ENCODE results near the gene CRISPLD2.
"Not testable (repeated sequence)": the region's sequence is repeated elsewhere in the genome, so short reads cannot be mapped to it uniquely, and the experiment has no call there.

The CRISPLD2 gene

DNA sequence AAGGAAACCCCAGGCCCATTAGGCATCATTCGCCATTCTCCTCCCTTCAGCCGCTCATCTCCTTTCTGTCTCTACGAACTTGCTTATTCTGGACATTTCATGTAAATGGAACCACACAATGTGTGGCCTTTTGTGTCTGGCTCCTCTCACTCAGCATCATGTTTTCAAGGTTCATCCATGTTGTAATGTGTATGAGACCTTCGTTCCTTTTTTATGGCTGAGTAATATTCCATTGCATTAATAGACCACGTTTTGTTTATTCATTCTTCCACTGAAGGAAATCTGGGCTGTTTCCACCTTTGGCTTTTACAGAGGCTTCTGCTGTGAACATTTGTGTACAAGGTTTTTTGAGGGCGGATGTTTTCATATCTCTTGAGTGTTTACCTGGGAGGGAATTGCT lies 3.2 kb downstream of the CRISPLD2 start:
- no peak for DNase-seq

DNA sequence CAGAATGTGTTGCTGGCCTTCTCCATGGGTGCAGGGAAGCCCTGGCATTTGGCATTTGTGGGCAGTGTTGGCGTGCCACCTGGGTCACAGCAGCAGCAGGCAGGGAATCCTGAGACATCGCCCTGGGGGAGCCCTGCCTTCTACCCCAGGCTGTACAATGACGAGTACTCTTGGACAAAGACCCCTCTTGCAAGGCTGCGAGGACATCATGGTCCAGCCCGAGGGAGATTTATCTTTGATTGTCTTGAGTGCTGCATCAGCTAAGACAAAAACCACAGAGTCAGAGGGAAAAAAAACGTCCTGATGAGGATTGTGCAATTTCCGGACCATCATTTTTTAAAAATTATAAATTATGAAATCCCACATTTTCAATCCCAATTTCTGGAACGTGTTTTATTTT lies 3.7 kb downstream of the CRISPLD2 start:
- DNase-seq: no peak

DNA sequence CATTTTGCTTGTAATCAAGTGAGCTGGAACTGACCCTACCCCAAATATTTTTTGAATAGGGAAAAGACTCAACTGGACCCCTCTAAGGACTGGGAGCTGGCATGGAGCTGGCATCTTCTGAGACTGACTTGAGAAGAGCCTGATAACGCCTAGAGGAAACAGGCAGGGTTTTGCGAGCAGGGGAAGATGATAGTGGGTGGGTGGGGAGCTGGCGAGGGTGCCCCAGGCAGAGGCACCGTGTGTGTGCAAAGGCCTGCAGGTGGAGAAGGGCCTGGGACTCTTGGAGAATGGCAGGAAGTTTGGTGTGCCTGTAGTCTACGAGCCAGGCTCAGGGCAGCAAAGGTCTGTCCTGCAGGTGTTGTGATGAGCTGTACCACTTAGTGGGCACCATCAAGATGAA lies 4.1 kb downstream of the CRISPLD2 start:
- no peak for DNase-seq

DNA sequence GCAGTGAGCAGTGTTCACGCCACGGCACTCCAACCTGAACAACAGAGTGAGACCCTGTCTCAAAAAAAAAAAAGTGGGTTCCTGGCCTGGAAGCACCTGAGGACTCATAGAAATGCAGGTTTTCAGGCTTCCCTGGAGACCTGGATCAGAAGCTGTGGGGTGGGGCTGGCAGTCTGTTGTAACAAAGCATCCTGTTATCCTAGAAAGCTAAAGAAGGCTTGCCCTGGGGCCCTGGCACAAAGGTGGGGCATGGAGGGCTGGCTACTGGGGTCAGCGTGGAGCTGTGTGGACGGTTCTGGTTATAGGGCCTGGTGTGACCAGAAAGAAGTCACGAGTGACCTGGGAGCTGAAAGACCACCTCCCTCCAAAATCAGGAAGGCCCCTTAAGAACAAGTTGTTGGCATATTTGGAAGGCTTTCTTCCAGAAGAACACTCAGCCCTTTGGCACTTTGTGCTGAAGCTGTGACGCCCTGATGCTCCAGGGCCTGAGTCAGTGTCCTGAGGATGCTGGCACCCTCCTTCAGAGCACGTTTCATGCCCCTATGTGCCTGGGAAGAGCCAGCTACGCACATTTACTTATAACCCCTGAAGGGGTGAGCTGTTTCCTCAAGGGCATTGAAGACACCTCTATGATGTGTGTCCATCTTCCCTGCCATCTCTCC lies 6.2 kb downstream of the CRISPLD2 start:
- no peak for DNase-seq

GRCh38 chr16:84826558-84826941 lies 6.8 kb downstream of the CRISPLD2 start:
- no peak for DNase-seq

- no peak for DNase-seq
These were observed 7.4 kb downstream of the CRISPLD2 start for GRCh38 chr16:84827131-84827574.

DNA sequence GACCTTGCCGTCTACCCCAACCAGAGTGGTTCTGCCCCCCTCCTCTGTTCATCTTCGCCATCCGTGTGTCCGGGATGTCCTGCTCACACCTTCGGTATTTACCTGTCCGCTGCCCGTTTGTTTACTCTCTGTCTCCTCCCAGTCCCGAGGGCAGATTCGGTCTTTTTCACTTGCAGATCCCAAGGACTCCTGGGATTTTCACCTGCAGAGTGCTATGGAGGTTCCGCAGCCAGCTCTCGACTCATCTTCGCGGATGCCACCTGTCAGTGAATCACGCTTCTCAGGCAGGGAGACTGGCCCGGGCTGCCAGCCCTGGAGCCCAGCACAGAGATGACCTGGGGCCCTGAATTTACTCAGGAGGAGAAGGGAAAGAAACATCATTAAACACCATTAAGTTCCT lies 8.1 kb downstream of the CRISPLD2 start:
- DNase-seq: no peak

DNA sequence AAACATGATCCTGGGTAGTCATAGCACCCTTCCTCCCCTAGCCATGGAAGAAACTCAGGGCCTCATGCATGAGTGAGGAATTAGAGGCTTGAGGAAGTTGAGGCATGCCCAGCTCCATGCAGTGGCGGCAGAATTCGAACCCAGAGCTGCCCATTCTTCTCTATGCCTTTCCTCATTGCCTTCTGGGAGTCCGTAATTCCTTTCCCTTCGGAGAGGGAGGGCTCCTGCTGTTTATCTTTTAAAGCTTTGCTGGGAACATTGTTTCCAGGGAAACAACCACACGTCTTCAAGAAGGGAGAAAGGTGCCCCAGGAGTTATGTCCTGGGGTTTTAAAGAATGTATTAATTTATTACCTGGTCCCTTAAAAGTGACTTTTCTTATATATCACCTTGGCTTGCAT lies 8.5 kb downstream of the CRISPLD2 start:
- no peak for DNase-seq

- DNase-seq: no peak
These were observed 9.6 kb downstream of the CRISPLD2 start for GRCh38 chr16:84829168-84829965.

GRCh38 chr16:84830765-84831384 lies 11.1 kb downstream of the CRISPLD2 start:
- no peak for DNase-seq

- DNase-seq: not testable (repeated sequence)
These were observed 11.9 kb downstream of the CRISPLD2 start for GRCh38 chr16:84831728-84832127.

GRCh38 chr16:84832488-84833143 lies 12.8 kb downstream of the CRISPLD2 start:
- DNase-seq: no peak

DNA sequence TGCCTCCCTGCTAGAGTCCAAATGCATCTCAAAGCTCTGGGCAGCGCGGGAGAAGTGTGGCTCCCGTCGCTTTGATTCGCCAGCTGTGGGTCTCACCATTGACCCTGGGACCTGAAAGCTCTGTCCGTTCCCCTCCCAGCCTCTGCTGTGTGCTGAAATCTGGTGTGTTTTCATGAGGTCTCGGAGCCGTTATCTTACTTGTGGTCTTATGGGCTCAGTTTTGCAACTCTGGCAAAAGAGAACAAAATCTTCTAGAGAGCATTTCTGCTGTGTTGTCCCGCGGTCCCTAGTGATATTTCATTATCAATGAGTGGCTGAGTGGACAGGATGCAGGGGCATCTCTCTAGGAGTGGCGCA lies 13.3 kb downstream of the CRISPLD2 start:
- DNase-seq: no peak

GRCh38 chr16:84833542-84834402 lies 14.0 kb downstream of the CRISPLD2 start:
- DNase-seq: no peak

DNA sequence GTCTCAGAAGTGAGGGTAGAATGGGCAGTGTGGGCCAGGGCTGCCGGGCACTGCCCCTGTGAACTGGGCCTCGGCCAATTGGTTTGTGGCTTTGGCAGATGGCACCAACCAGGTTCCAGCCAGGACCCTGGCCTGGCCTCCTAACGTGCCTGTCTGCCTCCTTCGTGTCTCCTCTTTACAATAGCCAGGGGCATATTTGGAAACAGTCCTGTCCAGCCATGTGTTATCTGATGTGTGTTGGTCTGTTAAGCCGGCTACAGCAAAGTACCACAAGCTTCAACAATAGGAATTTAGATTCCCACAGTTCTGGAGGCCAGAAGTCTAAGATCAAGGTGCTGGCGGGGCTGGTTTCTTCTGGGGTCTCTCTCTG lies 14.6 kb downstream of the CRISPLD2 start:
- DNase-seq: no peak

DNA sequence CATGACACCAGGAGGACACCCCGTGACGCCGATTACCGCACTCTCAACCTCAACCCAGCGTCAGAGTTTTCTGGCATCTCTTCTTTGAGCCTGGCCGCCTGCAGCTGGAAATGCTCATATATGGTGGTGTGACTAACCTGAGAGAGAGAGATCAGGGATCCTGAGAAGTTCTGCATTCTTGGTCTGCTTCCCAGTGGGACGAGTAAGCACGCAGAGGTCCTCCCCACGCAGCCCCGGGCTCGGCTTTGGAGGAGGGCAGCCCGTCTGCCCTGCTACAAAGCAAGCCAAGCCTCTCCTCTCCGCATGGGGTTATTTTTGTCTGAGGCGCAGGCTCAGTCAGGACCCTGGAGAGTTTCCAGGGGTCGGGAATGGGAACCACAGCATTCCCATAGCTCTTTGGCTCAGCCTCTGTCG lies 16.5 kb downstream of the CRISPLD2 start:
- DNase-seq: no peak

DNA sequence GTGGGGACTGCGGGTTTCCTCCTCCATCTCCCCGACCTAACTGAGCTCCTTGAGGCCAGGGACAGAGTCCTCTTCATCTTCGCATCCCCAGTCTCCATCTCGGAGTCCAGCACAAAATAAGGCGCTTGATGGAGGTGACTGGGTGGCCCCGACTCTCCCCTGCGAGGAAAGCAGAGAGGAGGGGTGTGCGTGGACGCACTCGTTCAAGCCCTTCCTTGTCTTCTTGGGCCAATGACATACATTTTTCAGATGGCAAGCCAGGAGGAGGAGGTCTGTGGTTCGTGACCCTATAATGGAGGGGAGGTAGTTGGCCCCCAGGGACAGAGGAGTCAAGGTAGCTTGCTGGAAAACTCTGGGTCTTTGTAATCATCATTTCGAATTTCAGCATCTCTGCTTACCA lies 17.2 kb downstream of the CRISPLD2 start:
- no peak for DNase-seq

DNA sequence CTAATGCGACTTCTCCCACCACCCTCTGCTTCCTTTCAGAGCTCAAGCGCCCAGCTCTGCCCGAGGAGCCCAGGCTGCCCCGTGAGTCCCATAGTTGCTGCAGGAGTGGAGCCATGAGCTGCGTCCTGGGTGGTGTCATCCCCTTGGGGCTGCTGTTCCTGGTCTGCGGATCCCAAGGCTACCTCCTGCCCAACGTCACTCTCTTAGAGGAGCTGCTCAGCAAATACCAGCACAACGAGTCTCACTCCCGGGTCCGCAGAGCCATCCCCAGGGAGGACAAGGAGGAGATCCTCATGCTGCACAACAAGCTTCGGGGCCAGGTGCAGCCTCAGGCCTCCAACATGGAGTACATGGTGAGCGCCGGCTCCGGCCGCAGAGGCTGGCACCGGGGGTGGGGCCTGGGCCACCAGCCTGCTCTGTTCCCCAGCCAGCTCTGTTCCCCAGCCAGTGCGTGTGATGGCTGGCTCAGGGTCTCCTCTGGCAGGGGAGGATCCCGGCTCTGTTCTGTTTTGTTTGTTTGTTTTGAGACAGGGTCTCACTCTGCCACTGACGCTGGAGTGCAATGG lies 18.7 kb downstream of the CRISPLD2 start:
- DNase-seq: no peak

- no peak for DNase-seq
These were observed 19.3 kb downstream of the CRISPLD2 start for GRCh38 chr16:84839054-84839453.

DNA sequence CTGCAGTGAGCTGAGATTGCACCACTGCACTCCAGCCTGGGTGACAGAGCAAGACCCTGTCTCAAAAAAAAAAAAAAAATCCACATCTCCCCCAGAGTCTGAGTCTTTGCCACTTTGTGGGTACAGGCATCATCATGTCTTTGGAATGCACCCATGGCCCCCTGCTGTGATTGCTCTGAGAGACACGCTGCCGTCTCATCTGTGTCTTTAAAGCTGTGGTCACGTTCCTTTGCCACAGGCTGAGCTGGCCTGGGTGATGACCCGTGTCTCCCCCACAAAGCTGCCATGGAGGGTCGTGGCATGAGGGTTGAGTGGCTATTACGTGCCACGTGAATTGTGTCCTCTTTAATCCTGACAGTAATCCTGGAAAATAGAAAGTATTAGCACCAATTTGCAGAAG lies 20.2 kb downstream of the CRISPLD2 start:
- DNase-seq: no peak

- no peak for DNase-seq
These were observed 21.2 kb downstream of the CRISPLD2 start for GRCh38 chr16:84840687-84841627.

Measured in stimulated activated CD8-positive, alpha-beta memory T cell treated with anti-CD3 and anti-CD28 coated beads, Interleukin-4, amount 100 ng/mL, for 48 hours (primary cell).